ENCODE data around the gene EFCAB11.

Gene EFCAB11

GRCh38 chr14:89793367-89793716 is 161.2 kb downstream of the EFCAB11 start:
- TF ChIP-seq CTCF (IDR thresholded peaks at IDR 0.05; ENCODE audit: low read depth, low read length) = no peak

GRCh38 chr14:89792489-89793366 is 161.8 kb downstream of the EFCAB11 start:
- no peak for TF ChIP-seq CTCF (IDR thresholded peaks at IDR 0.05; ENCODE audit: low read depth, low read length)
- H3K4me3 ChIP-seq (ENCODE audit: low read depth, low read length) = no peak overlapping the region

More at GRCh38 chr14:89793367-89793716, 161.2 kb downstream of the EFCAB11 start:
- H3K4me3 ChIP-seq (ENCODE audit: low read depth, low read length) = no peak overlapping the region

- no peak overlapping the region for H3K4me3 ChIP-seq (ENCODE audit: low read depth, low read length)
- TF ChIP-seq CTCF (IDR thresholded peaks at IDR 0.05; ENCODE audit: low read depth, low read length) = no peak
Observed at GRCh38 chr14:89787525-89787924, 167.0 kb downstream of the EFCAB11 start.

GRCh38 chr14:89781046-89781445 is 173.5 kb downstream of the EFCAB11 start:
- H3K4me3 ChIP-seq (ENCODE audit: low read depth, low read length) = no peak overlapping the region
- TF ChIP-seq CTCF (IDR thresholded peaks at IDR 0.05; ENCODE audit: low read depth, low read length) = no peak

- TF ChIP-seq CTCF (IDR thresholded peaks at IDR 0.05; ENCODE audit: low read depth, low read length) = no peak
- H3K4me3 ChIP-seq (ENCODE audit: low read depth, low read length) = no peak overlapping the region
Observed at GRCh38 chr14:89779707-89780106, 174.8 kb downstream of the EFCAB11 start.

GRCh38 chr14:89775946-89776345 is 178.6 kb downstream of the EFCAB11 start:
- H3K4me3 ChIP-seq (ENCODE audit: low read depth, low read length) = no peak overlapping the region
- TF ChIP-seq CTCF (IDR thresholded peaks at IDR 0.05; ENCODE audit: low read depth, low read length) = no peak

- no peak overlapping the region for H3K4me3 ChIP-seq (ENCODE audit: low read depth, low read length)
- TF ChIP-seq CTCF (IDR thresholded peaks at IDR 0.05; ENCODE audit: low read depth, low read length) = no peak
Observed at GRCh38 chr14:89775151-89775550, 179.4 kb downstream of the EFCAB11 start.

Data from WI38 (cell line).